ENCODE results near the gene CTNNA1.
"Not testable (repeated sequence)": the region's sequence is repeated elsewhere in the genome, so short reads cannot be mapped to it uniquely, and the experiment has no call there.

The CTNNA1 gene

GRCh38 chr5:138760448-138761110, 7.4 kb downstream of the CTNNA1 start:
- no peak for DNase-seq (ENCODE audit: low spot score)

DNA sequence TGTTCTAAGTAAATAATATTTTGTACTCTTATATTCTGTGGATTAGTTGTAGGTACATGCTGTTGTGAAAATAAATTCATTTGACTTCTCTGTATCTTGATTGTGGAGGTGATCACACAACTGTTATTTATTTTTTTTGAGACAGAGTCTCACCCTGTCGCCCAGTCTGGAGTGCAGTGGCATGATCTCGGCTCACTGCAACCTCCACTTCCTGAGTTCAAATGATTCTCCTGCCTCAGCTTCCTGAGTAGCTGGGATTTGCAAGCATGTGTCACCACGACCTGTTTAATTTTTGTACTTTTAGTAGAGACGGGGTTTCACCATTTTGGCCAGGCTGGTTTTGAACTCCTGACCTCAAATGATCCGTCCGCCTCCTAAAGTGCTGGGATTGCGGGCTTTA, 7.9 kb downstream of the CTNNA1 start:
- not testable (repeated sequence) for DNase-seq (ENCODE audit: low spot score)

DNA sequence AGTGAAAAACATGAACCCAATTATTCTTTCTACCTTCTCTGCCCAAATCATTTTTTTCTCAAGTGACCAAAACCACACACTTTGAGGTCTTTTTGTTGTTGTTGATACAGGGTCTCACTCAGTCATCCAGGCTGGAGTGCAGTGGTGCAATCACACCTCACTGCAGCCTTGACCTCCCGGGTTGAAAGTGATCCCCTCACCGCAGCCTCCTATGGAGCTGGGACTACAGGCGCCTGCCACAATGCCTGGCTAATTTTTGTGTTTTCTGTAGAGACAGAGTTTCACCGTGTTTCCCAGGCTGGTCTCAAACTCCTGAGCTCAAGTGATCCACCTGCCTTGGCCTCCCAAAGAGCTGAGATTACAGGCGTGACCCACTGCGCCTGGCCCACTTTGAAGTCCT, 8.4 kb downstream of the CTNNA1 start:
- DNase-seq (ENCODE audit: low spot score): not testable (repeated sequence)

DNA sequence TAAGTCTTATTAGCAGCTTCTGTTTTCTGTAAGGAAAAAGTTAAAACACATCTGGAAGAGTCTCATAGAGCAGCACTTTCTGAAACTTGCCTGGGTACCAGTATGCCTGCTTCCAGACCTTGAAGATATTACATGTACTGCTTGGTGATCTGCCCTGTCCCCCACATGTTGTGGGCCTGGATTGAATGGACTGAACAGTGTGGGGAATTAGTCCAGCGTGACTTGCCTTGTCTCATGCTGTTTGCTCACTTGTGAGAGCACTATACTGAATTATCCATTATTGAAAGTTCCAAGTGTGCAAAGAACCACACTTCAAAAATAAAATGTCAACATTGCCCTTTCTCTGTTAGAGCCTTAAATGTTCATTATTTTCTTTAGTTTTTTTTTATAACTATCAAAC, 8.9 kb downstream of the CTNNA1 start:
- no peak for DNase-seq (ENCODE audit: low spot score)

GRCh38 chr5:138763037-138763778, 10.0 kb downstream of the CTNNA1 start:
- no peak for DNase-seq (ENCODE audit: low spot score)

GRCh38 chr5:138770291-138770690, 17.1 kb downstream of the CTNNA1 start:
- DNase-seq (ENCODE audit: low spot score): no peak

GRCh38 chr5:138770977-138771376, 17.8 kb downstream of the CTNNA1 start:
- DNase-seq (ENCODE audit: low spot score): no peak

DNA sequence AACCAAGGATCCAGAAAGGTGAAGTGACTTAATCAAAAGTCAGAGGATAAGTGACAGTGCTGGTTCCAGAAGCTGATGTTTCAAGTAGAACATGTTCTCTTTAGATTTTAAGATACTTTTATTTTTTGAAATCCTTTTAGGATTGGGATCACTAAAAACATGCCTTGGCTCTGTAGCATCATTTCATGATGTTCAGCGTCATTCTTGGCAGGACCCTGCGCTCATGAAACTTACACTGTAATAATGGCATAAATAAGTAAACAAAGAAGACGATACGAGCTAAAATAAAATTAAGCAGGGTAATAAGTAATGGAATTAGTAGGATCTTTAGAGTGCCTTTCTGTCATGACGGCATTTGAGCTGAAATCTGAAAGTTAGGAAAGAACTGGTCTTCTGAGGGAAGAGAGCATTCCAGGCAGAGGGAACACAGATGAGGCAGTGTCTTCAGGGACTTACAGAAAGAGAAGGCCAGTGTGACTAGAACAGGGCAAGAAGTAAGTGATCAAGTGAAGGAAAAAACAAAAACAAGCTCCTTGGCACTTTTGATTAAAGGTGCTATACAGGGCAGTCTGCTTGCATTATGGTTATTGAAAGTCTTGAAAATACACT, 19.9 kb downstream of the CTNNA1 start:
- no peak for DNase-seq (ENCODE audit: low spot score)

DNA sequence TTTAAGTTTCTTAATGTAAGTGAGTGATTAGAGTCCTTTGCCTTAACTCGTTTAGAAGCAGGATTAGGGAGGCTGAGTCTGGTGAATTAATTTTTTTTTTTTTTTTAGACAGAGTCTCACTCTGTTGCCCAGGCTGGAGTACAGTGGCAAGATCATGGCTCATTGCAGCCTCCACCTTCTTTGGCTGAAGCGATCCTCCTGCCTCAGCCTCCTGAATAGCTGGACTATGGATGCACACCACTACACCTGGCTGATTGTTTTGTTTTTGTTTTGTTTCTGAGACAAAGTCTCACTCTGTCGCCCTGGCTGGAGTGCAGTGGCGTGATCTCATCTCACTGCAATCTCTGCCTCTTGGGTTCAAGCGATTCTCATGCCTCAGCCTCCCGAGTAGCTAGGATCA, 20.4 kb downstream of the CTNNA1 start:
- not testable (repeated sequence) for DNase-seq (ENCODE audit: low spot score)

DNA sequence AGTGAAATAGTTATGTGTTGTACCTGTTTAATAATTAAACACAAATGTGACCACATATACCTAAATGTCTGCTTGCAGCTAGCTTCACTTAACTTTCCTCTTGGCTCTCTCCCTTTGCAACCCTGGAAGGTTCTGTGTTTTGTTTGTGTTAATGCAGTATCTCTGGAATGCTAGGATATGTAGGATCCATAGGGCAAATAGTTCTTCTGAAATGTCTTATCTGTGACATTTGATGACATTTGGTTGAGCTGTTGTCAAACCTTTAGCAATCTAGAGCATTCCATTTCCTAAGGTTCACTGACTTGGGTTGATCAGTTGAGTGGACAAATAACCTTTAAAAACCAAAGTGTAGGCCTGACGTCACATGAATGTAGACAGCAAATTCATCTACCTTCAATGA, 21.8 kb downstream of the CTNNA1 start:
- no peak for DNase-seq (ENCODE audit: low spot score)

DNA sequence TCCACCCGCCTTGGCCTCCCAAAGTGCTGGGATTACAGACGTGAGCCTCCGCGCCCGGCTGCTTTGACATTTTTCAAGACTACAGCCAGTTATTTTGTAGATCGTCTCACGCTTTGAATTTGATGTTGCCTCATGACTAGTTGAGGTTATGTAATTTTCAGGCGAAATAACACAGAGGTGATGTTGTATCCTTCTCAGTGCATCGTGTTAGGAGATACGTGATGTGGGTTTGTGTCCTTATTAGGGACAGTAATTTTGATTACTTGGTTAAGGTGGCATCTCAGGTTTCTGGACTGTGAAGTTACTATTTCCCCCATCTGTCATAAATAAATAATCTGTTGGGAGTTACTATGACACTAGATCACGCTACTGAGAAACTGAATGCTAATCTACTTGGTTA, 25.0 kb downstream of the CTNNA1 start:
- DNase-seq (ENCODE audit: low spot score): no peak

DNA sequence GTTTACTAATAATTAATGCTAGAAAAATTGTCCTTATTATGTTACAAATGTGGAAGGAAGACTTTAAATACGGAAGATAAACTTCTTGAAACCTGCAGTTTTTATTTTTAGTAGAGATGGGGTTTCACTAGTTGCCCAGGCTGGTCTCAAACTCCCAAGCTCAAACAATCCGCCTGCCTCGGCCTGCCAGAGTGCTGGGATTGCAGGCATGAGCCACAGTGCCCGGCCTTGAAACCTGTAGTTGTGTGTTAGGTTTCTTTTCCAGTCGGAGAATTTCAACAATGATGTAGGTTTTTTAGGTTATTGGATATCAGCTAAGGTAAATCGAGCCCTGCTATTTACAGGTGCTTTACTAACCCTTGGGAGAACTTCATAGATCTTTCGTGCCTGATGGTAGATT, 30.8 kb downstream of the CTNNA1 start:
- DNase-seq (ENCODE audit: low spot score): no peak

GRCh38 chr5:138784590-138784989, 31.4 kb downstream of the CTNNA1 start:
- no peak for DNase-seq (ENCODE audit: low spot score)

- DNase-seq (ENCODE audit: low spot score): peak; percentile 32
These were observed 36.6 kb downstream of the CTNNA1 start for GRCh38 chr5:138789771-138790242.

DNA sequence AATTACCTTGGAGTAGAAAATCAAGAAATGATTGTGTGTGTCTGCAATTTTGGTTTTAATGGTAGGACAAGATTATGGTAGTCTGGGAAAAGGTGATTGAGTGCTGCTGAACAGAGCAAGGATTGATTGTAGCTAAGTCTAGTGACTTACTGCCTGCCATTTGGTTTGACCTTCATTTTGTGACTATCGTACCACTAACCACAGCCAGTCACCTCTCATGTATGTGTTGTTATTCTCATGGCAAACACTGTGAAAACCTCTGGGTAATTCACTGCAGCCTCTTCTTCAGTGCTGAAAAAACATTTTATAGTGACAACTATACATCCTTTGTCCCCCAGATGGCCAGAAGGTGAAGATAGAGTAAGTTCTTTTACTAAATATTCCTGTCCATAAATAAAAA, 37.5 kb downstream of the CTNNA1 start:
- no peak for DNase-seq (ENCODE audit: low spot score)

DNA sequence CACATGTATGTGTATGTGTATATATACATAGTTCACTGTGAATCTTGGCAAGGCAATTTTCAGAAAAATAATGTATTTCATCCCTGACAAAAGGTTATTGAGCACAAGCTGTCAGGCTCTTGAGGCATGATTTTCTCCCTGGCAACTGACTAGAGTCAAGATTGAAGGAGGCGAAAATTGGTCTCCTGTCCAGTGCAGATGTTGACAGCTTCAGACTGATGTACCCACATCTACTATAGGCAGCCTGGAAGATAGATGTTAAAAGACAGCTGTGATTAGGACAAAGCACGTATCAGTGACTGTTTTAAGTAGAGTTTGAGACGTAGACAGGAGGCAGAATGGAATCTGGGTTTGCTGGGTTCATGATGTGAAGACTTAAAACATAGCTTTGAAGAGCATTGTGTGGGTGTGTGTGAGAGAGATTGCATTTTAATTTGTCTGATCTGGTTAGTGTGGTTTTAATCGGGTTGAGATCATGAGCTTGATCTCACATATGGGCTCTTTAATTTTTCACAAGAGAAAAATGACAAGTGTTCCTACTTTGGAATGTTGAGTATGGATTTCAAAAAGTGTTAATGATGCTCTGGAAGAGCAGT, 39.1 kb downstream of the CTNNA1 start:
- no peak for DNase-seq (ENCODE audit: low spot score)

DNA sequence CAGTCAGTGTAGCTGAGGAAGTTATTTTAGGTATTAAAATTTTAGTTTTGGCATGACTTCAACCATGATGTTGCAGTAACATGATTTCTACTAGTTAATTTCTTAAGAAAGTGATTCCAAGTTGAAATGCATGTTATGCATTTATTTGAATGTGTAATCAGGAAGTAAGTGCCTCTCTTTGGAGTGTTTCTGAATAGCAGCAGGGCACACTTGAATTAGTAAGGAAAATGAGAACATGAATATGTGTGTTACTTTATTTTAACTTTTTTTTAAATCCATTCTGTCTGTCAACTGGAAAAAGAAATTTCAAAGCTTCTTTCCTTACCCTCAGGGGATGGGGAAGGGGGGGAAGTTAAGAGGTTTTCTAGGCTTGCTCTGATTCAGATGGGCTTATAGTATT, 40.4 kb downstream of the CTNNA1 start:
- no peak for DNase-seq (ENCODE audit: low spot score)

DNA sequence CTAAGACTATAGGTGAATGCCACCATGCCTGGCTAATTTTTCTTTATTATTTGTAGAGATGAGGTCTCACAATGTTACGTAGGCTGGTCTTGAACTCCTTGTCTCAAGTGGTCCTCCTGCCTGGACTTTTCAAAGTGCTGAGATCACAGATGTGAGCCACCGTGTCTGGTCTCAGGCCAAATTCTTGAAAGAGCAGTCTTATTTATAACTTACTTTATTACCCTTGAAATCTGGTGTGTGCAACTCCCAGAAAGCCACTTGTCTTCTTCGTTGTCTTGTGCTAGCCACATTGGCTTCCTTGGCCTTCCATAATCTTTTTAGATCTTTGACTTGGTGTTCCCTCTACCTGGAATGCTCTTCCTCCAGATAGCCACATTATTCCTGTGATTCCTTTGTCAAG, 50.1 kb downstream of the CTNNA1 start:
- no peak for DNase-seq (ENCODE audit: low spot score)

DNA sequence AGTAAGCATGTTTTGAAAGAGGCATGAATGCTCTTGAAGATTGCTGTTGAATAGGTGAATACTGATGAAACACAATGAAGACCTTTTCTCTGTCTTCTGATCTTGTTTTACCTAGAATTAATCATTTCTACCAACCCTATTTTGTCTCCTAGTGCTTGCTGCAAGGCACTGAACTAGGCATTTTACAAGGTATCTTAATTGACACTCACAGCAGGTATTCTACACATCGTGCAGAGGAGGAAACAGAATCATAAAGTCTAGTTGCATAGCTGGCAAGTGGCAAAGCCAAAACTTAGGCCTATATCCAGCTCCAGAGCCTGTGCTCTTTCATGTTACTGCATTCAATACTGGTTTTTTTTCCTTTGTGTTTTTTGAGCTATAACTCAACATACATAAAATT, 50.7 kb downstream of the CTNNA1 start:
- no peak for DNase-seq (ENCODE audit: low spot score)

DNA sequence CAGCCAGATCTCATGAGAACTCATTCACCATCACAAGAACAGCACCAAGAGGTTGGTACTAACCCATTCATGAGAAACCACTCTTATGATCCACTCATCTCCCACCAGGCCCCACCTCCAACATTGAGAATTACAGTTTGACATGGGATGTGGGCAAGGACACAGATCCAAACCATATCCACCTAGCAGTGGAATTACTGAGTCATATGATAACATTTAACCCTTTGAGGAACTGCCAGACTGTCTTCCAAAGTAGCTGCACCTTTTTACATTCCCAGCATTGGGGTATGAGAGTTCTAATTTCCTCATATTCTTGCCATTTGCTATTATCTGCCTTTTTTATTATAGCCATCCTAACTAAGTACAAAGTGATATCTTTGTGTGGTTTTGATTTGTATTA, 51.9 kb downstream of the CTNNA1 start:
- no peak for DNase-seq (ENCODE audit: low spot score)

DNA sequence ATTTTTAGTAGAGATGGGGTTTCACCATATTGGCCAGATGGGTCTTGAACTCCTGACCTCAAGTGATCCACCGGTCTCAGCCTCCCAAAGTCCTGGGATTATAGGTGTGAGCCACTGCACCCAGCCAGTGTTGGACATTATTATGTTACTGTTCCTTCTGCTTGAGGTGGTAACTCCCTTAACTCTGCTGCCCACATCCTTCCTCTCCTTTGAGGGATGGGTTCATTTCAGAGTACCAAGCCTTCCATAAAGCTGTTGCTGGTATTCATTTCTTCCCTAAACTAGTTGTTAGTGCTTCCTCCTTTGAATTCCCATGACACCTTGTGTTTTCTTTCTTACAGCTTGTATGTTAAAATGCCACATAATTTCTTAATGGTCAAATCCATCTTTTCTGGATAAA, 54.0 kb downstream of the CTNNA1 start:
- DNase-seq (ENCODE audit: low spot score): no peak

GRCh38 chr5:138809391-138809790, 56.2 kb downstream of the CTNNA1 start:
- DNase-seq (ENCODE audit: low spot score): no peak
